Skeletal muscle tissue (tissue), 4 donors: ENCODE results near the gene PIWIL1. TPM values are rescaled to one million over a fixed set of nuclear protein-coding genes. Genes with fewer than 3 reads are reported as not detected.

ENCODE experiments used
- H3K27ac ChIP-seq: one replicate; pipeline ENCODE4 v1.7.0; 2013; ENCODE audit warnings: mild to moderate bottlenecking, low read depth, low read length, inconsistent platforms
- H3K27me3 ChIP-seq, 3 donors: one replicate each; pipeline ENCODE4 v1.7.0; 2013; ENCODE audit warnings: low read length in 3 of 3; ENCODE audit not compliant: control insufficient read depth in 3 of 3, insufficient read depth in 3 of 3
- H3K36me3 ChIP-seq, 3 donors: one replicate each; pipeline ENCODE4 v1.7.0; 2013; ENCODE audit warnings: low read length in 3 of 3; ENCODE audit not compliant: control insufficient read depth in 3 of 3, insufficient read depth in 3 of 3
- H3K4me1 ChIP-seq, 3 donors: one replicate each; pipeline ENCODE4 v1.7.0; 2013; ENCODE audit warnings: low read length in 3 of 3, mild to moderate bottlenecking in 3 of 3; ENCODE audit not compliant: control insufficient read depth in 3 of 3, insufficient read depth in 3 of 3
- H3K4me3 ChIP-seq, 3 donors: one replicate each; pipeline ENCODE4 v1.7.0; 2013; ENCODE audit warnings: low read length in 3 of 3
- H3K9ac ChIP-seq, 3 donors: one replicate each; pipeline ENCODE4 v1.7.0; 2013; ENCODE audit warnings: low read length in 3 of 3, mild to moderate bottlenecking in 3 of 3, moderate library complexity in 2 of 3, low read depth in 1 of 3
- H3K9me3 ChIP-seq, 3 donors: one replicate each; pipeline ENCODE4 v1.7.0; 2013; ENCODE audit warnings: low read length in 3 of 3; ENCODE audit not compliant: control insufficient read depth in 3 of 3
- total RNA-seq: library from RNA; depleted of rRNA; stranded (reverse); fragments of >200 nt; gene quantifications from one replicate; pipeline ENCODE4 v1.2.3, GENCODE V29; 2014
- donor health status: Osteomylitis.

PIWIL1 gene
- total RNA-seq, 1 donor from 2014 or later: not detected

DNA sequence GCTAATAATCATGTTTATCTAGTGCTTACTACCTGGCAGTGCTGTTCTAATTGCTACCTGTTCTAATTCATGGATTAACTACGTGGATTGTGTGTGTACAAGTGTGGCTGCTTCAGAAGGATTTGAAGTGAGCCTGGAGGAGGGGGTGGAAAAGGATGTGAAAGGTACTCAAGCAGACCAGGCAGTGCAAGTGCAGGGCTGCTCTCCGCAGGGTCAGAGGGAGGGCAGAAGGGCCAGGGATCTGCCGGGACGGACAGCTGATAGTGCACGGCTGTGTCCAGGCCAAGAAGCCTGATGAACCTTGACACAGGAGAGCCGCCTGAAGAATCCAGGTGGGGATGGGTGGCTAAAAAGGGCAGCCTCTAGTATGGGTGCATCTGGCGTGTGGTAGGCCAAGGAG, 28.5 kb downstream of the PIWIL1 start:
- H3K27me3 ChIP-seq: peaks cover 0 to 20% (median 5%) of the 10 kb centered on the region in 3 donors
- H3K4me1 ChIP-seq: no peaks in the 10 kb centered on the region
- H3K36me3 ChIP-seq: no peaks in the 10 kb centered on the region
- peaks cover 0 to 2% (median 0%) of the 10 kb centered on the region in 3 donors for H3K9me3 ChIP-seq
- H3K9ac ChIP-seq: no peak overlapping the region
- H3K4me3 ChIP-seq: no peak overlapping the region
- H3K27ac ChIP-seq: no peak overlapping the region

DNA sequence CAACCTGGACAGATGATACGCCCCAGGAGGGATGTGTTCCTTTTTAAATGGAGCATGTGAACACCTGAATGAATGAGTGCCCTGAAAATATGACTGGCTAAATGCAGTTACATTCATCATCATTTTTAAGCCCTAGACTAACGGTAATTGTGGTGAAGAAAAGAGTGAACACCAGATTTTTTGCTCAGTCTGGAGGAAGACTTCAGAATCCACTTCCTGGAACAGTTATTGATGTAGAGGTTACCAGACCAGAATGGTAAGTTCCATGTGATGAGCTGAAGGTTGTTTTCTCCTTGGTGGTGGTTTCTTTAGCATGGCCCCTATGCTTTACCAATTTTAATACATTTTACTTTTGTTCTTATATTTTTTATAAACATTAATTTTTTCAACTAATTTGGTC, 29.3 kb downstream of the PIWIL1 start:
- H3K4me3 ChIP-seq: no peak overlapping the region
- H3K9me3 ChIP-seq: peaks cover 0 to 2% (median 0%) of the 10 kb centered on the region in 3 donors
- peaks cover 0 to 19% (median 5%) of the 10 kb centered on the region in 3 donors for H3K27me3 ChIP-seq
- H3K27ac ChIP-seq: no peak overlapping the region
- H3K9ac ChIP-seq: no peak overlapping the region
- H3K36me3 ChIP-seq: no peaks in the 10 kb centered on the region
- no peaks in the 10 kb centered on the region for H3K4me1 ChIP-seq

DNA sequence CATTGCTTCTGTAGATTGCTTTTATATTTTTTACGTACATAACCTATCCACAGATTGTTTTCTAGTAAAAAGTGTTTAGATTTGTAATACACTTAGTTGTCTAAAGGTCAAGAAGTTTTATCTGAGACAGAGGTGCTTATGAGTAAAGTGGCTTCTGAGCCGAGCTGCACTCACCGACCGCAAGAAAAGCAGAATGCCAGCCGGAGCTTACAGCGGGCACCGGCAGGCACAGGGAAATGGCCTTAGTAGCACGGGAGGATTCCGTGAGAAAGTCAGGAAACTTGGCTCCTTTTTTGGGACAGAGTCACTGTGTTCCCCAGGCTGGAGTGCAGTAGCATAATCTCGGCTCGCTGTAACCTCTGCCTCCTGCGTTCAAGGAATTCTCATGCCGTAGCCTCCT, 29.8 kb downstream of the PIWIL1 start:
- H3K4me3 ChIP-seq: no peak overlapping the region
- peaks cover 0 to 19% (median 5%) of the 10 kb centered on the region in 3 donors for H3K27me3 ChIP-seq
- no peaks in the 10 kb centered on the region for H3K36me3 ChIP-seq
- peaks cover 0 to 2% (median 0%) of the 10 kb centered on the region in 3 donors for H3K9me3 ChIP-seq
- H3K4me1 ChIP-seq: no peaks in the 10 kb centered on the region
- H3K9ac ChIP-seq: no peak overlapping the region
- H3K27ac ChIP-seq: no peak overlapping the region

DNA sequence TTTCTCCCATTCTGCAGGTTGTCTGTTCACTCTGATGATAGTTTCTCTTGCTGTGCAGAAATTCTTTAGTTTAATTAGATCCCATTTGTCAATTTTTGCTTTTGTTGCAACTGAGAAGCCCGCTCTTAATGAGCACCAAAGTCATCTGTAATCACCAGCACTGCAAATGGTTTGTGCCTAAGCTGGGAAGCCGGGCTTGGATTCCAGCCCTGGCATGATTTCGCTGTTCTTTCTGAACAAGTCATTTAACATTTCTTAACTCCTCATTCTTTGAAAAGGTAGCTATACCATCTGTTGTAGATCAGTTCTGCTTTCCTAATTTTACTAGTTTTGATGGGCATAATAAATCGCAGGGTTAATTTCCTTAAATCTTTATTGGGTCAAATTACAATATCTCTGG, 32.1 kb downstream of the PIWIL1 start:
- Histone ChIP-seq H3K9ac (no peak overlapping the region), H3K9me3 (peaks cover 0 to 2% (median 0%) of the 10 kb centered on the region in 3 donors), H3K36me3 (no peaks in the 10 kb centered on the region), H3K27me3 (peaks cover 4 to 19% (median 5%) of the 10 kb centered on the region in 3 donors), H3K4me1 (no peaks in the 10 kb centered on the region), H3K27ac (no peak overlapping the region), H3K4me3 (no peak overlapping the region)

DNA sequence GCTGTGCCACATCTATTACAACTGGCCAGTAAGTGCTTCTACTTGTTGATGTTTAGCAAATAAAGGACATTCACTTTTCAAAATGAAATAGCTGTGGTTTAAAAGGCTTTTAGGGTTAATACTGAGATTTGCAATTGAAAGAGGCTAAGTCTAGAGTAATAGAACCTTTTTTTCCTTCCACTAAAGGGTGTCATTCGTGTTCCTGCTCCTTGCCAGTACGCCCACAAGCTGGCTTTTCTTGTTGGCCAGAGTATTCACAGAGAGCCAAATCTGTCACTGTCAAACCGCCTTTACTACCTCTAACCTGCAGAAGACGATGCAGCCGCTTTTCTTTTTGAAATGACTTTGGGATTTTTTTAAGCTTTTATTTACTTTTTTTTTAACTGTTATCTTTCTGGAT, 33.6 kb downstream of the PIWIL1 start:
- no peak overlapping the region for H3K9ac ChIP-seq
- no peaks in the 10 kb centered on the region for H3K36me3 ChIP-seq
- no peak overlapping the region for H3K27ac ChIP-seq
- H3K4me1 ChIP-seq: no peaks in the 10 kb centered on the region
- peaks cover 0 to 2% (median 0%) of the 10 kb centered on the region in 3 donors for H3K9me3 ChIP-seq
- no peak overlapping the region for H3K4me3 ChIP-seq
- H3K27me3 ChIP-seq: peaks cover 4 to 17% (median 10%) of the 10 kb centered on the region in 3 donors

DNA sequence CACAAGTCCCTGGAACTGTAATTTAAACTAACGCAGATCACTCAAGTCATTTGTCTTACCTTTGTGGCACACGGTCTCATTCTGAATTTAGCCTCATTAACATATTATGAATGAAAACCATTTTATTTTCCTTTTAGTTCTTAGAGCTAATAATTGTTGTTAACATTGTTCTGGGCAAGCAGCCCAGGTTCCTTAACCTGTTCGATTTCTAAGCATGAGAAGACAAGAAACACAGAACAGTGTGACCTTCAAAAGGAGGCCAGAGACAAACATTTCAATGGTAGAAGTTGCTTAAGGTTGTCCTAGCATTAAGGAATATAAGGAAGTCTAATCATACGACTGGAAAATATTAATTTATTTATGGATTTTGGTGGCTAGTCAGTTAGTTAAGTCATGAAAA, 35.2 kb downstream of the PIWIL1 start:
- Histone ChIP-seq H3K4me3 (no peak overlapping the region), H3K4me1 (no peaks in the 10 kb centered on the region), H3K9ac (no peak overlapping the region), H3K27me3 (peaks cover 10 to 21% (median 14%) of the 10 kb centered on the region in 3 donors), H3K27ac (no peak overlapping the region), H3K9me3 (no peaks in the 10 kb centered on the region), H3K36me3 (no peaks in the 10 kb centered on the region)

DNA sequence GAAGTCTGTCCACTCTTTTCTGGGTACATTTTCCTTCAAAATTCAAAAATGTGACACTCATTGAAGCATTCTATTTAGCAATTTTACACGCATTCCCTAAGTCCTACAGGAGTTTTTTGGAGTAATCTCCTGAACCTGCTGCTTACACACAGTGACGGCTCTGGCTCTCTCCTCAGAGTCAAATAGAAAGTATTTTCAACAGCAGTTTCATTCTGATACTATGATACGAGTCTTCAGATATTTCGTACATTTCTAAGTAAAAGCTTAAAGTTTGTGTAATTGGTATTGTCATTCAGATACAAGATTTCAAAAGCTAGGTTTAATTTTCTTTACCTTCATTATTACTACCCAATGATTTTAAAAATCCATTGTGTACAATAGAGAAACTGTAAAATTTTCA, 36.4 kb downstream of the PIWIL1 start:
- Histone ChIP-seq H3K9ac (no peak overlapping the region), H3K27me3 (peaks cover 10 to 21% (median 14%) of the 10 kb centered on the region in 3 donors)

DNA sequence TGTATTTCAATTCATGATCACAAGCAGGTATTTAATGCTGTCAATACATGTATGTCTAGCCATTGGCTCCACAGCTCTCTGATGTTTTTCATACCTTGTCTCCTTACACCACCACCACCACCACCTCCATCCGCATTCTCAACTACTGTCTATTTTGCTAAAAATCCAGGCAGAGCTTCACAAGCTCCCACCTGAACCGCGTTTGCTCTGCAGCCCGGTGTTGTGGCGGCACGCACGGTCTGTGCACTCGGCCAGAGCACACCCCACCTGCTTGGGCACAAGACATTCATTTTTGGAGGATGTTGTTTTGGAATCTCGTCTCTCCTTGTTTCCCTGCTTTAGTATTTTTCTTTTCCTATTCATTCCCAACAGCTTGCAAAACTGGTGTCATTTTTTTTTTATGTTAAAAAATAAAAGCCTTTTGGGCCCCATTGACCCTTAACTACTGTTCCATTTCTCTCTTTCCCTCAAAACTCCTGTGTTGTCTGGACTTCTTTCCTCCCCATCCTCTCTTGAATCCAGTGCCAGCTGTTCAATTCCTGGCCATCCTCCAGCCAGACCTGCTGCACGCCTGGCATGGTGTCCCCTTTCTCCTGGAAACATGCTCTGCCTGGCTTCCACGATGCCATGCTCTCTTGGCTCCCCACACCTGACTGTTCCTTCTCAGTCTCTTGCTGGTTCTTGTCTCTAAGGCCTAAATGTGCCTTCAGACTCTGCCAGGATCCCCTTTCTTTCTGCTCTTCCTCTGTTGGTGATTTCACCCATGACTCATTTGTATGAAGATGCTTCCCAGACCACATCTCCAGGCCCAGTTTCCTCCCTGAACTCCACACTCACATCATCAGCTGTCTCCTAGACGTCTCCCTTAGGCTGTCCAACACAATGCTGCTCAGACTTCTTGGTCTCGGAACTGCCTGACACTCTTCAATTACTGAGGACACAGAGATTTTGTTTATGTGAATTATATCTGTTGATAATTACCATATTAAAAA, 37.9 kb downstream of the PIWIL1 start:
- peaks cover 10 to 21% (median 14%) of the 10 kb centered on the region in 3 donors for H3K27me3 ChIP-seq
- no peaks in the 10 kb centered on the region for H3K9me3 ChIP-seq
- H3K4me1 ChIP-seq: no peaks in the 10 kb centered on the region
- no peak overlapping the region for H3K4me3 ChIP-seq
- H3K27ac ChIP-seq: no peak overlapping the region
- H3K36me3 ChIP-seq: no peaks in the 10 kb centered on the region
- H3K9ac ChIP-seq: no peak overlapping the region

More for the DNA sequence above, 36.4 kb downstream of the PIWIL1 start:
- Histone ChIP-seq H3K36me3 (no peaks in the 10 kb centered on the region), H3K27ac (no peak overlapping the region), H3K9me3 (no peaks in the 10 kb centered on the region), H3K4me1 (no peaks in the 10 kb centered on the region), H3K4me3 (no peak overlapping the region)

DNA sequence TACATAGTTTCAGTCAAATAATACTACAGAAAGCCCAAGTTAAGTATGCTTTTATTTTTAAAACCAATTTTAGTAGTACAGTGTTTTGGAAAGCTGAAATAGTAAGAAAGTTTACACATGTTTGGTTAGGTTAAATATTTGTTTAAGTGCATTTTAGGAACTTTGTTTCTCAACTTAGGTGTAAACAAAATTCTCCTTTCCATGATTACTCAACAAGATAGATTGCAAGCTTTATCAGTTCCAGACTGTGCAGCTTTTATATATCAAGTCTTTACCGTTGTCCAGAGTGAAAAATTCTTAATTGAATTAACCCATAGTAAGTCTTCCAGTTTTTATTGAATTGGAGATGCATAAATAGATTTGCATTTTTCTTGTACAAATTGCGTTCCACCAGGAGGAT, 45.1 kb downstream of the PIWIL1 start:
- Histone ChIP-seq H3K9me3 (no peaks in the 10 kb centered on the region), H3K27ac (no peak overlapping the region), H3K27me3 (no peaks in the 10 kb centered on the region), H3K36me3 (no peaks in the 10 kb centered on the region), H3K4me3 (no peak overlapping the region), H3K4me1 (no peaks in the 10 kb centered on the region), H3K9ac (no peak overlapping the region)

DNA sequence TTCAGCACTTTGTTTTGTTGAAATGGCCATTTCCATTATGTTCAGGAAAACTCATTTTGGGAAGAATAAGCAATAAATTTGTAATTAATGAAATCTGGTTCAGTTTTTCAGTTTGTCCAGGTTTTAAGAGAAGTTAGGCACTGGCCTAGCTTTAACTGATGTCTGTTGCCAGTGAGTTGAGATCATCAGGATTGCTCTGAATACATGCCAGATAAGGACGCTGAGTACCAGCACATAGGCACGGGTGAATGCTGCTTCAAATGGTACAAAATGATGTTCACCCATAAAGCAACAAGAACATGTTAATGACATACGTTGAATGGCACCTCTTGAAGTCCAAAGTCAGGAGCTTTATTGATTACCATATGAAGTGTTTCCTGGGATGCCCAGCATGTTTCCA, 46.5 kb downstream of the PIWIL1 start:
- Histone ChIP-seq H3K36me3 (no peaks in the 10 kb centered on the region), H3K4me1 (no peaks in the 10 kb centered on the region), H3K9ac (no peak overlapping the region), H3K4me3 (no peak overlapping the region), H3K27ac (no peak overlapping the region), H3K9me3 (no peaks in the 10 kb centered on the region), H3K27me3 (no peaks in the 10 kb centered on the region)
